RWPE1 (cell line): ENCODE measurements around the gene CCDC157.
"Not testable (repeated sequence)": the region's sequence is repeated elsewhere in the genome, so short reads cannot be mapped to it uniquely, and the experiment has no call there.

Experiments used
- CTCF ChIA-PET: fragments of 350-600 bp; sonication (Branson Sonifier 250); formaldehyde crosslinking; extraction: SDS; loops from one replicate; lab custom pipeline; 2021; lab: Yijun Ruan, JAX
- POLR2A ChIA-PET: fragments of 400-600 bp; formaldehyde crosslinking; extraction: SDS; loops from one replicate; lab custom pipeline; 2020; ENCODE audit warnings: antibody characterized with exemption; ENCODE audit not compliant: low non-redundant PET; lab: Yijun Ruan, JAX
- DNase-seq: peaks from one replicate; pipeline ENCODE4 v3.0.0; 2012; ENCODE audit warnings: low spot score
- H3K27ac ChIP-seq: fragments of 450-650 bp; 2 replicates; pipeline ENCODE4 v1.5.1; 2017
- CTCF ChIP-seq: fragments of 450-650 bp; conservative IDR thresholded peaks from 2 replicates; pipeline ENCODE4 v1.5.1; 2017; ENCODE audit warnings: low read depth, mild to moderate bottlenecking

The CCDC157 gene

GRCh38 chr22:30397656-30398635 is 41.1 kb downstream of the CCDC157 start:
- no peak for TF ChIP-seq CTCF
- POLR2A ChIA-PET: interaction anchor here (0.6 kb wide), 1 partner anchor 17 kb away, joined by 3 read pairs; no protein-coding TSS in a partner anchor
- CTCF ChIA-PET: interaction anchor here (0.5 to 1.6 kb wide), 2 partner anchors 109 to 135 kb away, joined by 4 to 5 read pairs; partner anchors contain the start of gene CASTOR1
- DNase-seq: no peak
- H3K27ac ChIP-seq: peak overlapping the region; percentile 82

GRCh38 chr22:30398685-30399680 is 42.2 kb downstream of the CCDC157 start:
- POLR2A ChIA-PET: no interaction called here
- no peak for TF ChIP-seq CTCF
- CTCF ChIA-PET: no interaction called here
- DNase-seq: no peak
- peak overlapping the region; percentile 82 for H3K27ac ChIP-seq

GRCh38 chr22:30399718-30400117 is 42.9 kb downstream of the CCDC157 start:
- no peak for TF ChIP-seq CTCF
- no peak for DNase-seq
- ChIA-PET POLR2A (no interaction called here), CTCF (no interaction called here)
- peak overlapping the region; percentile 82 for H3K27ac ChIP-seq

GRCh38 chr22:30400159-30400558 is 43.4 kb downstream of the CCDC157 start:
- POLR2A ChIA-PET: no interaction called here
- TF ChIP-seq CTCF: no peak
- peak; percentile 66 for DNase-seq
- CTCF ChIA-PET: no interaction called here
- H3K27ac ChIP-seq: peak overlapping the region; percentile 82

- POLR2A ChIA-PET, DNase-seq, CTCF ChIA-PET: not testable (repeated sequence)
- peak overlapping the region; percentile 59; the same call in 1 of the 2 replicates for H3K27ac ChIP-seq
Observed at GRCh38 chr22:30401024-30401423, 44.2 kb downstream of the CCDC157 start.

- POLR2A ChIA-PET: no interaction called here
- CTCF ChIA-PET: no interaction called here
- H3K27ac ChIP-seq: peak overlapping the region; percentile 59
- no peak for DNase-seq
- TF ChIP-seq CTCF: no peak
Observed at GRCh38 chr22:30402028-30402765, 45.4 kb downstream of the CCDC157 start.

- CTCF ChIA-PET, H3K27ac ChIP-seq, POLR2A ChIA-PET, DNase-seq: not testable (repeated sequence)
Observed at GRCh38 chr22:30402766-30403104, 45.9 kb downstream of the CCDC157 start.
